SK-N-SH (cell line): ENCODE measurements around the gene MGAT5B. TPM values are rescaled to one million over a fixed set of nuclear protein-coding genes. Genes with fewer than 3 reads are reported as not detected.
A peak's percentile ranks its signal among the peaks of the same experiment; 100 is the strongest.

Source experiments
- CTCF ChIA-PET: fragments of 300-600, 350-600 bp; formaldehyde crosslinking; extraction: SDS; loops from one replicate; lab custom pipeline; 2021; lab: Yijun Ruan, JAX
- POLR2A ChIA-PET: fragments of 350-600 bp; sonication (Branson Sonifier 250); formaldehyde crosslinking; extraction: SDS; loops from one replicate; lab custom pipeline; 2020; ENCODE audit warnings: antibody characterized with exemption, inconsistent platforms; lab: Yijun Ruan, JAX
- DNase-seq: peaks from one replicate; pipeline ENCODE4 v3.0.0; 2012
- H2AFZ ChIP-seq: fragments of 200-600 bp; sonication (generic); 2 replicates; pipeline ENCODE4 v1.8.1; 2016; ENCODE audit warnings: antibody characterized with exemption, mild to moderate bottlenecking, low read depth
- H3F3A ChIP-seq: fragments of 200-600 bp; sonication (generic); replicated peaks from 2 replicates; pipeline ENCODE3; 2016; ENCODE audit warnings: antibody characterized with exemption, mild to moderate bottlenecking; ENCODE audit not compliant: insufficient read depth
- H3K27ac ChIP-seq, 2 experiments: fragments of 200-500 bp in 1 of 2; fragments of 200-600 bp in 1 of 2; sonication (Bioruptor generic) in 1 of 2; sonication (generic), shearing (Covaris generic) in 1 of 2; 2 replicates each; pipeline versions ENCODE4 v1.5.1 to v1.6.1; 2014 to 2016; ENCODE audit warnings: low read depth in 2 of 2, inconsistent platforms in 1 of 2, low read length in 1 of 2, mild to moderate bottlenecking in 1 of 2, mixed read lengths in 1 of 2
- H3K27me3 ChIP-seq: fragments of 200-600 bp; sonication (generic), shearing (Covaris generic); 2 replicates; pipeline ENCODE4 v1.6.1; 2016; ENCODE audit warnings: mixed run types; ENCODE audit not compliant: insufficient read depth
- H3K36me3 ChIP-seq, 2 experiments: fragments of 200-500 bp in 1 of 2; fragments of 200-600 bp in 1 of 2; sonication (Bioruptor generic) in 1 of 2; sonication (generic) in 1 of 2; replicated peaks in 1 of 2; 2 replicates each; pipeline versions ENCODE3 to v1.5.1; 2014 to 2016; ENCODE audit warnings: low read length in 1 of 2, mild to moderate bottlenecking in 1 of 2; ENCODE audit not compliant: insufficient read depth in 2 of 2, control insufficient read depth in 1 of 2
- H3K4me1 ChIP-seq, 2 experiments: fragments of 200-500 bp in 1 of 2; fragments of 200-600 bp in 1 of 2; sonication (Bioruptor generic) in 1 of 2; sonication (generic), shearing (Covaris generic) in 1 of 2; 2 replicates each; pipeline versions ENCODE4 v1.5.1 to v1.6.1; 2014 to 2016; ENCODE audit warnings: low read depth in 1 of 2, low read length in 1 of 2, mixed run types in 1 of 2; ENCODE audit not compliant: insufficient read depth in 2 of 2, control insufficient read depth in 1 of 2
- H3K4me2 ChIP-seq: fragments of 200-600 bp; sonication (generic), shearing (Covaris generic); 2 replicates; pipeline ENCODE4 v1.6.1; 2017; ENCODE audit warnings: mixed run types
- H3K4me3 ChIP-seq, 2 experiments: fragments of 200-500 bp in 1 of 2; fragments of 200-600 bp in 1 of 2; sonication (Bioruptor generic) in 1 of 2; sonication (generic), shearing (Covaris generic) in 1 of 2; 2 replicates each; pipeline versions ENCODE4 v1.5.1 to v1.8.1; 2014 to 2016; ENCODE audit warnings: low read depth in 2 of 2, inconsistent platforms in 1 of 2, low read length in 1 of 2, mild to moderate bottlenecking in 1 of 2, mixed read lengths in 1 of 2, moderate library complexity in 1 of 2
- H3K79me2 ChIP-seq: fragments of 200-600 bp; sonication (generic); 2 replicates; pipeline ENCODE4 v1.8.1; 2017; ENCODE audit warnings: mild to moderate bottlenecking; ENCODE audit not compliant: insufficient read depth
- H3K9ac ChIP-seq: fragments of 200-600 bp; sonication (generic); 2 replicates; pipeline ENCODE4 v1.6.1; 2017; ENCODE audit warnings: mixed run types
- H3K9me2 ChIP-seq: fragments of 200-600 bp; sonication (generic); 2 replicates; pipeline ENCODE4 v1.6.1; 2017; ENCODE audit warnings: mixed run types
- H3K9me3 ChIP-seq: fragments of 200-600 bp; sonication (generic); 2 replicates; pipeline ENCODE4 v1.6.1; 2017; ENCODE audit warnings: mixed run types, mild to moderate bottlenecking, moderate library complexity
- H4K20me1 ChIP-seq: fragments of 200-600 bp; sonication (generic); 2 replicates; pipeline ENCODE4 v1.6.1; 2017; ENCODE audit warnings: mild to moderate bottlenecking, mixed run types; ENCODE audit not compliant: insufficient read depth
- CTCF ChIP-seq: fragments of 200-600 bp; sonication (generic); IDR thresholded peaks from 2 replicates; pipeline ENCODE4 v1.6.1; 2017; ENCODE audit warnings: antibody characterized with exemption, mild to moderate bottlenecking, moderate library complexity
- EP300 ChIP-seq, 2 experiments: IDR thresholded peaks; 2 replicates each; pipeline versions ENCODE4 v1.4.0 to v1.6.1; 2012; ENCODE audit warnings: borderline replicate concordance in 1 of 2, low read depth in 1 of 2, low read length in 1 of 2
- EZH2phosphoT487 ChIP-seq: fragments of 200-600 bp; sonication (generic); IDR thresholded peaks from 2 replicates; pipeline ENCODE4 v1.6.1; 2017; ENCODE audit warnings: low read depth, mixed run types, mild to moderate bottlenecking, antibody characterized with exemption, moderate library complexity, borderline replicate concordance
- FOSL2 ChIP-seq: IDR thresholded peaks from 2 replicates; pipeline ENCODE4 v1.4.0; 2012; ENCODE audit warnings: low read depth, mild to moderate bottlenecking, moderate library complexity, borderline replicate concordance
- FOXJ3 ChIP-seq: sonication (generic); formaldehyde crosslinking; IDR thresholded peaks from 2 replicates; pipeline ENCODE4 v1.5.1; 2020; ENCODE audit warnings: mild to moderate bottlenecking, missing genetic modification reagents
- FOXM1 ChIP-seq: IDR thresholded peaks from 2 replicates; pipeline ENCODE4 v1.4.0; 2012; ENCODE audit warnings: low read depth, mild to moderate bottlenecking
- IRF3 ChIP-seq: fragments of 150-350 bp; IDR thresholded peaks from 2 replicates; pipeline ENCODE4 v1.6.1; 2016; ENCODE audit warnings: mild to moderate bottlenecking, low read depth, low read length
- JUND ChIP-seq: IDR thresholded peaks from 2 replicates; pipeline ENCODE4 v1.4.0; 2012
- MEF2A ChIP-seq: IDR thresholded peaks from 2 replicates; pipeline ENCODE4 v1.4.0; 2012; ENCODE audit warnings: low read depth, borderline replicate concordance
- MXI1 ChIP-seq: IDR thresholded peaks from 2 replicates; pipeline ENCODE4 v1.6.1; 2012; ENCODE audit warnings: mild to moderate bottlenecking, low read depth, low read length, improper control_type of control experiment
- NFIC ChIP-seq: IDR thresholded peaks from 2 replicates; pipeline ENCODE4 v1.4.0; 2012; ENCODE audit warnings: borderline replicate concordance
- POLR2AphosphoS5 ChIP-seq: IDR thresholded peaks from 2 replicates; pipeline ENCODE4 v1.6.1; 2012; ENCODE audit warnings: low read depth, low read length
- RAD21 ChIP-seq: IDR thresholded peaks from 2 replicates; pipeline ENCODE4 v1.6.1; 2012; ENCODE audit warnings: mild to moderate bottlenecking, low read length
- RCOR1 ChIP-seq: fragments of 150-350 bp; IDR thresholded peaks from 2 replicates; pipeline ENCODE4 v1.6.1; 2017; ENCODE audit warnings: antibody characterized with exemption, low read length
- REST ChIP-seq: IDR thresholded peaks from 2 replicates; pipeline ENCODE4 v1.6.1; 2012; ENCODE audit warnings: mild to moderate bottlenecking, low read depth, low read length, moderate library complexity
- RFX5 ChIP-seq: IDR thresholded peaks from 2 replicates; pipeline ENCODE4 v1.6.1; 2012; ENCODE audit warnings: mild to moderate bottlenecking, improper control_type of control experiment, low read length
- RXRA ChIP-seq: IDR thresholded peaks from 2 replicates; pipeline ENCODE4 v1.4.0; 2012; ENCODE audit warnings: low read depth, mild to moderate bottlenecking, borderline replicate concordance
- TCF12 ChIP-seq: IDR thresholded peaks from 2 replicates; pipeline ENCODE4 v1.4.0; 2012
- TEAD4 ChIP-seq: IDR thresholded peaks from 2 replicates; pipeline ENCODE4 v1.4.0; 2012; ENCODE audit warnings: mild to moderate bottlenecking, borderline replicate concordance; ENCODE audit not compliant: insufficient read depth
- USF2 ChIP-seq: fragments of 150-350 bp; IDR thresholded peaks from 2 replicates; pipeline ENCODE4 v1.6.1; 2017; ENCODE audit warnings: antibody characterized with exemption, low read length, low read depth, borderline replicate concordance
- YY1 ChIP-seq: IDR thresholded peaks from 2 replicates; pipeline ENCODE4 v1.4.0; 2012; ENCODE audit warnings: low read depth, mild to moderate bottlenecking
- ZBTB33 ChIP-seq: IDR thresholded peaks from 2 replicates; pipeline ENCODE4 v1.4.0; 2012; ENCODE audit warnings: low read depth, borderline replicate concordance
- WGBS: methylation state at CpG from one replicate; pipeline ENCODE4 v1.1.6; 2017; ENCODE audit warnings: low lambda C conversion rate; 5-methylcytosine and 5-hydroxymethylcytosine counted together
- polyA plus RNA-seq, 3 experiments: library from polyadenylated mRNA; depleted of rRNA; stranded (reverse); fragments of >200 nt; gene quantifications; 2 replicates each; pipeline ENCODE4 v1.2.3, GENCODE V29; 2012

MGAT5B gene
- polyA plus RNA-seq, 1 of the 3 experiments (the other 2 are of a cell fraction): 13.8 TPM

GRCh38 chr17:76872221-76872873 lies 4.1 kb downstream of the MGAT5B start:
- Histone ChIP-seq H3K4me1 (peaks cover 17 to 36% of the 10 kb centered on the region in 2 experiments; a peak in 3 of 4 replicates), H3K4me3 (peak overlapping the region; percentile 2; a peak in 2 of 4 replicates), H3K27me3 (no peaks in the 10 kb centered on the region), H4K20me1 (no peaks in the 10 kb centered on the region), H3F3A (peaks cover 26% of the 10 kb centered on the region), H3K79me2 (peaks cover 49% of the 10 kb centered on the region), H3K36me3 (peaks cover 0 to 15% of the 10 kb centered on the region in 2 experiments), H3K9me2 (no peaks in the 10 kb centered on the region), H3K4me2 (peak overlapping the region; percentile 65), H3K9me3 (no peaks in the 10 kb centered on the region), H2AFZ (no peak overlapping the region; the same call in 1 of the 2 replicates), H3K9ac (peak overlapping the region; percentile 39), H3K27ac (peak overlapping the region; percentile 51 to 86; a peak in 3 of 4 replicates)
- peak; percentile 63 for DNase-seq
- WGBS: 22% methylated on average over 14 of the region's 14 CpGs
- POLR2A ChIA-PET: interaction anchor here (1.1 kb wide), 1 partner anchor 135 kb away, joined by 3 read pairs; the partner anchor contains the start of gene SRSF2
- CTCF ChIA-PET: interaction anchor here (0.6 to 12.2 kb wide), 8 partner anchors 10 to 375 kb away, joined by 3 to 594 read pairs (median 4); no protein-coding TSS in a partner anchor
- no peak for TF ChIP-seq RFX5
- peak; percentile 80; the same call in 1 of the 2 replicates for TF ChIP-seq RXRA
- TF ChIP-seq USF2: no peak
- TF ChIP-seq FOSL2: peak; percentile 93; the same call in 1 of the 2 replicates
- peak; percentile 90 for TF ChIP-seq JUND
- TF ChIP-seq MXI1: no peak
- peak; percentile 53; the same call in 1 of the 2 replicates for TF ChIP-seq REST
- no peak; the same call in 1 of the 2 replicates for TF ChIP-seq YY1
- no peak for TF ChIP-seq EZH2phosphoT487
- peak; percentile 34; the same call in 1 of the 2 replicates for TF ChIP-seq FOXM1
- no peak for TF ChIP-seq RAD21
- TF ChIP-seq IRF3: no peak
- TF ChIP-seq POLR2AphosphoS5: peak; percentile 70
- peak; percentile 91 for TF ChIP-seq TCF12
- TF ChIP-seq FOXJ3 (CRISPR knock-in tag): no peak
- TF ChIP-seq RCOR1: no peak
- no peak for TF ChIP-seq CTCF
- peak; percentile 84; the same call in 1 of the 2 replicates for TF ChIP-seq ZBTB33
- peak; percentile 72 for TF ChIP-seq TEAD4
- peak; percentile 98 for TF ChIP-seq NFIC
- TF ChIP-seq MEF2A: no peak
- TF ChIP-seq EP300 (IDR thresholded peaks at IDR 0.05; ENCODE audit: borderline replicate concordance in 1 of 2, low read depth in 1 of 2, low read length in 1 of 2): peak in 1 of 2 experiments; percentile 83; a peak in 1 of 4 replicates
